ENCODE results near the gene TECTB. TPM values are rescaled to one million over a fixed set of nuclear protein-coding genes. Genes with fewer than 3 reads are reported as not detected.

Gene TECTB
- total and polyA plus RNA-seq, 2 donors = 0.05 to 0.21 TPM

GRCh38 chr10:112280205-112280921 lies 2.8 kb upstream of the TECTB start:
- no peaks in the 10 kb centered on the region for H3K27me3 ChIP-seq (ENCODE audit: control insufficient read depth in 2 of 2, insufficient read depth in 1 of 2, low read length in 1 of 2)
- WGBS = 95% methylated on average over 2 of the region's 2 CpGs
- H3K36me3 ChIP-seq (ENCODE audit: control insufficient read depth in 2 of 2, insufficient read depth in 2 of 2, low read length in 1 of 2) = no peaks in the 10 kb centered on the region
- H3K4me1 ChIP-seq (ENCODE audit: control insufficient read depth in 2 of 2, insufficient read depth in 2 of 2, low read length in 2 of 2) = no peaks in the 10 kb centered on the region
- H3K4me3 ChIP-seq (ENCODE audit: low read length in 2 of 2) = no peak overlapping the region
- no peak overlapping the region for H3K27ac ChIP-seq (ENCODE audit: low read depth in 1 of 2, low read length in 1 of 2)
- no peak for DNase-seq (ENCODE audit: low read depth in 6 of 9, low spot score in 9 of 9)
- no peaks in the 10 kb centered on the region for H3K9me3 ChIP-seq (ENCODE audit: control insufficient read depth in 2 of 2, insufficient read depth in 1 of 2, low read length in 1 of 2)

- Histone ChIP-seq H3K27me3 (ENCODE audit: control insufficient read depth in 2 of 2, insufficient read depth in 1 of 2, low read length in 1 of 2) (no peaks in the 10 kb centered on the region), H3K27ac (ENCODE audit: low read depth in 1 of 2, low read length in 1 of 2) (no peak overlapping the region), H3K4me3 (ENCODE audit: low read length in 2 of 2) (no peak overlapping the region), H3K36me3 (ENCODE audit: control insufficient read depth in 2 of 2, insufficient read depth in 2 of 2, low read length in 1 of 2) (no peaks in the 10 kb centered on the region), H3K9me3 (ENCODE audit: control insufficient read depth in 2 of 2, insufficient read depth in 1 of 2, low read length in 1 of 2) (no peaks in the 10 kb centered on the region), H3K4me1 (ENCODE audit: control insufficient read depth in 2 of 2, insufficient read depth in 2 of 2, low read length in 2 of 2) (no peaks in the 10 kb centered on the region)
- WGBS = 96% methylated on average over 4 of the region's 4 CpGs
- no peak for DNase-seq (ENCODE audit: low read depth in 6 of 9, low spot score in 9 of 9)
Observed at GRCh38 chr10:112282086-112282485, 1.1 kb upstream of the TECTB start.

- no peak overlapping the region for H3K27ac ChIP-seq (ENCODE audit: low read depth in 1 of 2, low read length in 1 of 2)
- DNase-seq (ENCODE audit: low read depth in 6 of 9, low spot score in 9 of 9) = no peak
Observed at GRCh38 chr10:112286837-112287818, 3.9 kb downstream of the TECTB start.

GRCh38 chr10:112287844-112288243 lies 4.6 kb downstream of the TECTB start:
- H3K9me3 ChIP-seq (ENCODE audit: control insufficient read depth in 2 of 2, insufficient read depth in 1 of 2, low read length in 1 of 2) = no peaks in the 10 kb centered on the region
- H3K27me3 ChIP-seq (ENCODE audit: control insufficient read depth in 2 of 2, insufficient read depth in 1 of 2, low read length in 1 of 2) = no peaks in the 10 kb centered on the region
- no peaks in the 10 kb centered on the region for H3K36me3 ChIP-seq (ENCODE audit: control insufficient read depth in 2 of 2, insufficient read depth in 2 of 2, low read length in 1 of 2)
- no peak overlapping the region for H3K4me3 ChIP-seq (ENCODE audit: low read length in 2 of 2)
- H3K27ac ChIP-seq (ENCODE audit: low read depth in 1 of 2, low read length in 1 of 2) = no peak overlapping the region
- no peak for DNase-seq (ENCODE audit: low read depth in 6 of 9, low spot score in 9 of 9)
- WGBS = 95% methylated on average over 8 of the region's 8 CpGs
- no peaks in the 10 kb centered on the region for H3K4me1 ChIP-seq (ENCODE audit: control insufficient read depth in 2 of 2, insufficient read depth in 2 of 2, low read length in 2 of 2)

More at GRCh38 chr10:112286837-112287818, 3.9 kb downstream of the TECTB start:
- no peaks in the 10 kb centered on the region for H3K9me3 ChIP-seq (ENCODE audit: control insufficient read depth in 2 of 2, insufficient read depth in 1 of 2, low read length in 1 of 2)
- no peak overlapping the region for H3K4me3 ChIP-seq (ENCODE audit: low read length in 2 of 2)
- H3K36me3 ChIP-seq (ENCODE audit: control insufficient read depth in 2 of 2, insufficient read depth in 2 of 2, low read length in 1 of 2) = no peaks in the 10 kb centered on the region
- H3K27me3 ChIP-seq (ENCODE audit: control insufficient read depth in 2 of 2, insufficient read depth in 1 of 2, low read length in 1 of 2) = no peaks in the 10 kb centered on the region
- no peaks in the 10 kb centered on the region for H3K4me1 ChIP-seq (ENCODE audit: control insufficient read depth in 2 of 2, insufficient read depth in 2 of 2, low read length in 2 of 2)
- 85% methylated on average over 8 of the region's 8 CpGs for WGBS

GRCh38 chr10:112288486-112288885 lies 5.3 kb downstream of the TECTB start:
- Histone ChIP-seq H3K9me3 (ENCODE audit: control insufficient read depth in 2 of 2, insufficient read depth in 1 of 2, low read length in 1 of 2) (no peaks in the 10 kb centered on the region), H3K4me1 (ENCODE audit: control insufficient read depth in 2 of 2, insufficient read depth in 2 of 2, low read length in 2 of 2) (no peaks in the 10 kb centered on the region), H3K27me3 (ENCODE audit: control insufficient read depth in 2 of 2, insufficient read depth in 1 of 2, low read length in 1 of 2) (no peaks in the 10 kb centered on the region), H3K27ac (ENCODE audit: low read depth in 1 of 2, low read length in 1 of 2) (no peak overlapping the region), H3K4me3 (ENCODE audit: low read length in 2 of 2) (no peak overlapping the region), H3K36me3 (ENCODE audit: control insufficient read depth in 2 of 2, insufficient read depth in 2 of 2, low read length in 1 of 2) (no peaks in the 10 kb centered on the region)
- no peak for DNase-seq (ENCODE audit: low read depth in 6 of 9, low spot score in 9 of 9)
- WGBS = 88% methylated on average over 3 of the region's 3 CpGs

GRCh38 chr10:112289373-112290053 lies 6.3 kb downstream of the TECTB start:
- Histone ChIP-seq H3K27me3 (ENCODE audit: control insufficient read depth in 2 of 2, insufficient read depth in 1 of 2, low read length in 1 of 2) (no peaks in the 10 kb centered on the region), H3K9me3 (ENCODE audit: control insufficient read depth in 2 of 2, insufficient read depth in 1 of 2, low read length in 1 of 2) (no peaks in the 10 kb centered on the region), H3K4me1 (ENCODE audit: control insufficient read depth in 2 of 2, insufficient read depth in 2 of 2, low read length in 2 of 2) (no peaks in the 10 kb centered on the region), H3K36me3 (ENCODE audit: control insufficient read depth in 2 of 2, insufficient read depth in 2 of 2, low read length in 1 of 2) (no peaks in the 10 kb centered on the region), H3K27ac (ENCODE audit: low read depth in 1 of 2, low read length in 1 of 2) (no peak overlapping the region), H3K4me3 (ENCODE audit: low read length in 2 of 2) (no peak overlapping the region)
- 91% methylated on average over 7 of the region's 7 CpGs for WGBS
- DNase-seq (ENCODE audit: low read depth in 6 of 9, low spot score in 9 of 9) = no peak

- no peaks in the 10 kb centered on the region for H3K36me3 ChIP-seq (ENCODE audit: control insufficient read depth in 2 of 2, insufficient read depth in 2 of 2, low read length in 1 of 2)
- H3K9me3 ChIP-seq (ENCODE audit: control insufficient read depth in 2 of 2, insufficient read depth in 1 of 2, low read length in 1 of 2) = no peaks in the 10 kb centered on the region
- H3K27ac ChIP-seq (ENCODE audit: low read depth in 1 of 2, low read length in 1 of 2) = no peak overlapping the region
- WGBS = 92% methylated on average over 2 of the region's 2 CpGs
- no peaks in the 10 kb centered on the region for H3K27me3 ChIP-seq (ENCODE audit: control insufficient read depth in 2 of 2, insufficient read depth in 1 of 2, low read length in 1 of 2)
- H3K4me3 ChIP-seq (ENCODE audit: low read length in 2 of 2) = no peak overlapping the region
- no peak for DNase-seq (ENCODE audit: low read depth in 6 of 9, low spot score in 9 of 9)
- no peaks in the 10 kb centered on the region for H3K4me1 ChIP-seq (ENCODE audit: control insufficient read depth in 2 of 2, insufficient read depth in 2 of 2, low read length in 2 of 2)
Observed at GRCh38 chr10:112290054-112290373, 6.8 kb downstream of the TECTB start.

GRCh38 chr10:112294169-112294568 lies 11.0 kb downstream of the TECTB start:
- H3K4me3 ChIP-seq (ENCODE audit: low read length in 2 of 2) = no peak overlapping the region
- no peak overlapping the region for H3K27ac ChIP-seq (ENCODE audit: low read depth in 1 of 2, low read length in 1 of 2)
- H3K27me3 ChIP-seq (ENCODE audit: control insufficient read depth in 2 of 2, insufficient read depth in 1 of 2, low read length in 1 of 2) = no peaks in the 10 kb centered on the region
- H3K36me3 ChIP-seq (ENCODE audit: control insufficient read depth in 2 of 2, insufficient read depth in 2 of 2, low read length in 1 of 2) = no peaks in the 10 kb centered on the region
- 98% methylated on average over 5 of the region's 5 CpGs for WGBS
- no peak for DNase-seq (ENCODE audit: low read depth in 6 of 9, low spot score in 9 of 9)
- H3K4me1 ChIP-seq (ENCODE audit: control insufficient read depth in 2 of 2, insufficient read depth in 2 of 2, low read length in 2 of 2) = no peaks in the 10 kb centered on the region
- no peaks in the 10 kb centered on the region for H3K9me3 ChIP-seq (ENCODE audit: control insufficient read depth in 2 of 2, insufficient read depth in 1 of 2, low read length in 1 of 2)
